Erythroblast (primary cell): Measurements from ENCODE around the gene SCT.
A peak's percentile ranks its signal among the peaks of the same experiment; 100 is the strongest.

Experiments used
- DNase-seq, 2 experiments: peaks; one replicate each; lab custom pipeline; 2025; lab: John Stamatoyannopoulos, UW
- GATA1 ChIP-seq: IDR thresholded peaks from 2 replicates; pipeline ENCODE4 v1.6.1; 2011; ENCODE audit warnings: low read depth, mild to moderate bottlenecking, control low read depth, low read length, moderate library complexity
- POLR2A ChIP-seq: IDR thresholded peaks from 2 replicates; pipeline ENCODE4 v1.6.1; 2011; ENCODE audit warnings: mild to moderate bottlenecking, low read length

SCT gene

GRCh38 chr11:587546-587945, 39.4 kb downstream of the SCT start:
- DNase-seq = no peak
- TF ChIP-seq POLR2A = no peak
- no peak for TF ChIP-seq GATA1

GRCh38 chr11:586376-587316, 40.3 kb downstream of the SCT start:
- DNase-seq = no peak

GRCh38 chr11:584287-584686, 42.7 kb downstream of the SCT start:
- TF ChIP-seq POLR2A (no peak), GATA1 (no peak)
- no peak for DNase-seq

More at GRCh38 chr11:586376-587316, 40.3 kb downstream of the SCT start:
- no peak for TF ChIP-seq POLR2A
- no peak for TF ChIP-seq GATA1

DNA sequence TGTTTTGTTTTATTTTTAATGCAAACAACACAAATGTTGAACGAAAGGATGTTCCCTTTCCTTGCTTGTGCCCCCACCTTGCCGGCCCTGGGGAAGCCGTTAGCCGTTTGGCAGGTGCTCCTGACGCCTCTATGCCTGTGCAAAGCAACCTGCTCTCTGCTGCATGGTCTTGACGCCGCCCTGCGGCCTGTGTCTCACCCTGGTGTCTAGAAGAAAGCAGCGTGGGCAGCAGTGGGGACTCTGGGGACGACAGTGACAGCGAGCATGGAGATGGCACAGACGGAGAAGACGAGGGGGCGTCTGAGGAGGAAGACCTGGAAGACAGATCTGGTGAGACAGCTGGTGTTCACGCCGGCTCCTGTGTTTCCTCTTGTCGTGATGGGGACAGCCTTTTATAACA, 45.2 kb downstream of the SCT start:
- DNase-seq = no peak
- TF ChIP-seq POLR2A (no peak), GATA1 (no peak)

- TF ChIP-seq POLR2A (no peak), GATA1 (no peak)
- no peak for DNase-seq
These were observed 45.6 kb downstream of the SCT start for GRCh38 chr11:581342-581741.

GRCh38 chr11:579830-580601, 47.0 kb downstream of the SCT start:
- TF ChIP-seq POLR2A = no peak
- no peak for TF ChIP-seq GATA1
- DNase-seq = no peak

DNA sequence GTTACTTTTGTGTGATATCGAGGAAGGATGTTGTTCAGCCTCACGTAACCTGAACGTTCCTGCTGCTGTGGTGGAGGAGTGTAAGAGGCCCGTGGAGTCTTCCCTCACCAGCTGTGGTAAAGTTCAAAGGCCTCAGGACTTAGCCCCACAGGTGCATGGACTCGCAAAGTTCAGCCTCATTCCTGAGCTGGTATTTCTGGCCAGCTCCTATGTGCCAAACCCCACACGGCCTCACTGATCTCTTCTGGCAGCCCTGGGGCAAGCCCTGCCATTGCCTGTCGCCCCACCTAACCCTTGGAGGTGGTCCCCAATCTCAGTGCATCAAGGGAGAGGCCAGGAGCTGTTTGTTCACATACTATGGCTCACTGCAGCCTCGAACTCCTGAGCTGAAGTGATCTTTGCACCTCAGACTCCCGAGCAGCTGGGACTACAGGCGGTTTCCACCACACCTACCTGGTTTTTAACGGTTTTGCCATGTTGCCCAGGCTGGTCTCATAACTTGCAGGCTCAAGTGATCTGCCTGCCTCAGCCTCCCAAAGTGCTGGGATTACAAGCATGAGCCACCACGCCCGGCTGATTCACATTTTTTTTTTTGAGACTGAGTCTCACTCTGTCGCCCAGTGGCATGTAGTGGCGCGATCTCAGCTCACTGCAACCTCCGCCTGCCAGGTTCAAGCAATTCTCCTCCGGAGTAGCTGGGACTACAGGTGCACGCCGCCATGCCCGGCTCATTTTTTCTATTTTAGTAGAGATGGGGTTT, 48.5 kb downstream of the SCT start:
- no peak for DNase-seq

GRCh38 chr11:577611-577894, 49.4 kb downstream of the SCT start:
- DNase-seq = no peak
- TF ChIP-seq GATA1 (no peak), POLR2A (no peak)

More for the DNA sequence above, 48.5 kb downstream of the SCT start:
- no peak for TF ChIP-seq POLR2A

- no peak for TF ChIP-seq GATA1
- no peak for TF ChIP-seq POLR2A
- peak; percentile 66 to 75 for DNase-seq
These were observed 50.0 kb downstream of the SCT start for GRCh38 chr11:576811-577610.
